HG03565 (cell line): ENCODE data around the gene STAG3.

Experiments used
- ATAC-seq: cut with Tn5 transposase; IDR thresholded peaks from one replicate; pipeline ENCODE4 v1.9.1; 2021; ENCODE audit warnings: mild to moderate bottlenecking, moderate library complexity; ENCODE audit not compliant: unreplicated experiment

STAG3 gene

GRCh38 chr7:100155553-100156317, 22.0 kb upstream of the STAG3 start:
- no peak for ATAC-seq

GRCh38 chr7:100156331-100157068, 21.2 kb upstream of the STAG3 start:
- ATAC-seq = no peak

- ATAC-seq = no peak
Measured at GRCh38 chr7:100157069-100157333, 20.7 kb upstream of the STAG3 start.

DNA sequence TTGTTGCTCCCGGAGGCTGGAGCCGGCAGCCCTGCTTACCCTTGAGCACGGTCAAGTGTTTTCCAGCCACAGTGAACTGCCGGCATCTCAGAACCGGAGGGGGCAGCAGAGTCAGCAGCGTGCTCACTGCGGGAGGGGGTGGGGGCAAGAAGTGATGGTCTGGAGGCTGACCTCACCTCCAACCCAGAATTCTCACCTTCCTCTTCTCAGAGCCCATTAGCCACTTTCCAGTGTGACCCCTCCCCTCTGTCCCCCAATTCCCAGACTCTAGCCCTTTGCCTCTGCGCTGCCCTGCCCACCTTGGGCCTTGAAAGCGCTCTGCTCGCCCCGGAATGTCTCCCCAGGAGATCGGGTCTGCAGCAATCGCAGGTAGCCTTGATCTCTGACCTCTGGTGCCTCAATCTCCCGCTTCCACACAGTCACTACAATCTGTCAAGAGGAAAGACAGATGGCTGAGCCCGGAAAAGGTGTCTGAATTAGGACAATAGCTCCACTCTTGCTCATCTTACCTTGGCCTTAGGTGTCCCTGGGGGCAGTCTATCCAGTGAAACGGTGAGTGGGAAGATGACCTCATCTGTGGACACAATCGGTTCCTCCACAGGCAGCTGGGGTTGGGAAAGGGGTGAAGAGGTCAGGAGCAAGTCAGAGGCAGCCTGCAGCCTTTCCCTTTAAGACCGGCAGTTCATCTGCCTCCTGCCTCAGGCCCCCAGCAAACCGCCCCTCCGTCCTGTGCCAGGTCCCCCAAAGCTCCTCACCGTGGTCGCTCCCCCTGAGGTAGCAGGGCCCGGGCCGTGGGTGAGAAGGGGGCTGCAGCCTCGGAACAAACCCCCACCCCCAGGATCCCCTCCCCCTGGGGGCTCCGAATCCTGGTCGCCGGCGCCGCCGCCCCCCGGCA, 20.1 kb upstream of the STAG3 start:
- ATAC-seq = no peak

DNA sequence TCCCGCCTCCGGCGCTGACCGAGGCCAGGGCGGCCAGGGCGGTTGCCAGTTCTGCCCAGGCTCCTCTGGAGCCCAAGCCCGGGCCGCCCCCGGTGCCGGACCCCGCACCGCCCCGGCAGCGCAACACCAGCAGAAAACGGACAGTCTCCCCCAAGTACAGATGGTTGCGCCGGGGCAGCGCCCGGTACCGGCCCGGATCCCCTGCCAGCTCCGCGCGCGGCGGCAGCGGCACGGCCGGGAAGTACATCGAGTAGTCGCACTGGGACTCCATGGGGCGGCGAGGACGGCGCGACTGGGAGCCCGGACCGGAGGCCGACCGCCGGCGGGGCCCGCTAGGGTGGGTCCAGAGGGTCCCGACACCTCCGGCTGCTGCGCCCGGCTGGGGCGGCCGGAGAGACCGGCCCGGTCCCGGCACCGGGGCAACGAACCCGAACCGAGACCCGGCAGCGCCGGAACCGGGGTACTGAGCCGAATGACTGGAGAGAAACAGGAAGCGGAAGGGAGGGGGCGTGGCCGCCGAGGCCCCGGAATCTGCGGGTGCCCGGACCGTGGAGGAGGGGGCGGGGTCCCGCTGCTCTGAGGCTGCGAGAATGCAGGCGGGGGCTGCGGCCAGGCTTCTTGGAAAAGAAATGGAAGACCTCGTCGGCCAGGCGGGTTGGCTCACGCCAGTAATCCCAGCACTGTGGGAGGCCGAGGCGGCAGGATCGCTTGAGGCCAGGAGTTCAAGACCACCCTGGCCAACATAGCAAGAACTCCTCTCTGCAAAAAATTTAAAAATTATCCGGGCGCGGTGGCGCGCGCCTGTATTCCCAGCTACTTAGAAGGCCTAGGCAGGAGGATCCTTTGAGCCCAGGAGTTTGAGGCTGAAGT, 19.3 kb upstream of the STAG3 start, which contains the start of gene TRAPPC14:
TSS of gene TRAPPC14 (minus strand) at position 495 of the 870 bp plus-strand sequence. CDS start at position 271, 224 bp downstream.
- ATAC-seq = peak; percentile 49

- no peak for ATAC-seq
Measured at GRCh38 chr7:100159099-100159623, 18.6 kb upstream of the STAG3 start.

GRCh38 chr7:100160067-100160466, 17.7 kb upstream of the STAG3 start:
- no peak for ATAC-seq

DNA sequence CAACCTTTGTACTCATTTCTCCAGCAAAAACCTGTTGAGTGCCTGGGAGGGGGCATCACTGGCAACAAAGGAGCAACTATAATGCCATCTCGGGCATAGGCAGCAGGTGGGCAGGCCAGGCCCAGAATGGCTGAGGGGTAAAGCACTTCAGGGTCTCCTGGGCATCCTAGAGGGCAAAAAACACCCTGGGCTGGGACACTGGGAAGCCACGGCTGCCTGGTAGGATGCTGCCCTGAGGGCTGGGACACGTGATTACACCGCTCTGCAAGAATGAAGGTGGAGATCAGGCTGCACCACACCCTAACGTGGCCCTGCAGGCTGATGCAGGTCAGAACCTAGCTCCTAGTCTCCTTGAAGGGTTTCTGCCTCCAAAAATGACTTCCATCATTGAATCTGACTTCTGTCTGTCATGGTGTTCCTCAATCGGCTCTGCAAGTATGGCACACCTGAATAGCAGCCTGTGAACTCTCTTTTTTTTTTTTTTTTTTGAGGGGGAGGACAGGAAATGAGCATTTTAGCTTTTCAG, 14.6 kb upstream of the STAG3 start:
- no peak for ATAC-seq

DNA sequence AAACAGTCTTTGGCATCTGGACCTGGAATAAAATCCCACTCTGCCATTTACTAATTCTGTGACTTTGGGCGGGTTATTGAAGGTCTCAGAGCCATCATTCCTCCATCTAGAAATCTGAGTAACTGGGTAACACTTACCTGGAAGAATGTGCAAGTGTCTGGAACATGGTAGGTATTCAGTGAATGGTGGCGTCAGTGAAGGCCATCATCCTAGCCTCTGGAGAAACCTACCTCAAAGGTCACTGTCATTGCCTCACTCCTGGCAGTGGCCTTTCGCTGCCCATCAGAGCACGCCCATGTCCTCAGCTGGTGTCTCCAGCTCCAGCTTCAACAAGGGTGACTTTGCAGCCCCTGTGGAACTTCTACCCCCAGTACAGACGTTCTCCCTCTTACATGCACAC, 13.8 kb upstream of the STAG3 start:
- ATAC-seq = no peak

GRCh38 chr7:100166317-100166940, 11.3 kb upstream of the STAG3 start:
- no peak for ATAC-seq

DNA sequence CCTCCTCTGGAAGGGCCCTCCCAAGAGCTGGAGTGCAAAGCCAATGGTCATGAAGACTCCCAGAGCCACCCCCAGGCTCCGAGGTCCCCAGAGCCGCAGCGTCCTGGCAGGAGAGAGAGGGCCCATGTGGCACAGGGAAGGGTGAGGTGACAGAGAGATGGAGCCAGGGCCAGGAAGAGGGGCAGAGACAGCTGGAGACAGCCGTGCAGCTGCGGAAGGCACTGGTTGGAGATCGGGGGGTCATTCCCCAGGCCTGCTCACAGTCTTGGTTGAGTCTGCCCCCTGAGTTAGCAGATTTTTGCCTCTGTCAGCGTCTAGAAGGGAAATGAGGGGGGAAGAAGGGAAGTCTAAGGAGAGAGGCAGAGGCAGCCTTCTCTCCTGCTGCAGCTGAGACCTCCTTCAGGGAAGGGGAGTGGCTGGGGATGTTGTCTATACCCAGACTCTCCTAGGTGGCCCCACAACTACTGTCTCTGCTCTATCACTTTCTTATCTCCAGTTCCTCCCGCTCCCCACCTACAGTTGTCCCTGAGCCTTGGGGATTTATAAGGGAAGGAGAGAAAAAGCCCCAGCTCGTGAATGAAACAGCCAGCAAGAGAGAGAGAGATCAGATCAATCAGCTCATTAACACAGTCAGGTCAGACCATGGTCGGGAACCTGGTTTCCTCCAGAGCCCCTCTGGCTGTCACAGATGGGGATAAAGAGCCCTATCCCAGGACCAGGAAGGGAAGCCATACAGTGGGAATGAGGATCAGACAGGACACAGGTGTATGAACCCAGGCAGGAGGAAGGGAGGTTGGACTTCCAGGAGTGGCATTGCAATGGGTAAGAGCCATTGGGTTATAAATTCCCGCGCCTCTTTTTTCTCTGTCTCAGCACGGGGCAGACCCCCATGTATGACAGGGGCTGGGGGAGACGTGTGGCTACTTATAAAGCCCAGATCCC, 10.5 kb upstream of the STAG3 start:
- no peak for ATAC-seq

DNA sequence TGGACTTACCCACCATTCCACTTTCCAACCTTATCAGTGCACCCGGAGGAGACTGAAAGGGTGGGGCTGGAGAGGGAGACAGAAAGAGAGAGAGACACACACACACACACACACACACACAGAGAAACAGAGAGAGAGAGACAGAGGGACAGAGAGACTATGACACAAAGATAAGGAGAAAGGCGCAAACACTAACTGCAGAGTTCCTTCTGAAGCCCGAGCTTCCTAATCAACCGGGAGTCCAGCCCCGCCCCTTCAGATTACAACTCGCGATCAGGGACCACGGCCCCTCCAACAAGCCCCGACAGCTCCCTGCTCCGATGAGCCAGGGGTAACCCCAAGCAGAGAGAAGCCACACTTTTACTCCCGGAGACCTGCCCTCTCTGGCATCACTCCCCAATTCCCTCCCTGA, 9.8 kb upstream of the STAG3 start:
- ATAC-seq = no peak

- ATAC-seq = no peak
Measured at GRCh38 chr7:100169147-100169850, 8.4 kb upstream of the STAG3 start.

DNA sequence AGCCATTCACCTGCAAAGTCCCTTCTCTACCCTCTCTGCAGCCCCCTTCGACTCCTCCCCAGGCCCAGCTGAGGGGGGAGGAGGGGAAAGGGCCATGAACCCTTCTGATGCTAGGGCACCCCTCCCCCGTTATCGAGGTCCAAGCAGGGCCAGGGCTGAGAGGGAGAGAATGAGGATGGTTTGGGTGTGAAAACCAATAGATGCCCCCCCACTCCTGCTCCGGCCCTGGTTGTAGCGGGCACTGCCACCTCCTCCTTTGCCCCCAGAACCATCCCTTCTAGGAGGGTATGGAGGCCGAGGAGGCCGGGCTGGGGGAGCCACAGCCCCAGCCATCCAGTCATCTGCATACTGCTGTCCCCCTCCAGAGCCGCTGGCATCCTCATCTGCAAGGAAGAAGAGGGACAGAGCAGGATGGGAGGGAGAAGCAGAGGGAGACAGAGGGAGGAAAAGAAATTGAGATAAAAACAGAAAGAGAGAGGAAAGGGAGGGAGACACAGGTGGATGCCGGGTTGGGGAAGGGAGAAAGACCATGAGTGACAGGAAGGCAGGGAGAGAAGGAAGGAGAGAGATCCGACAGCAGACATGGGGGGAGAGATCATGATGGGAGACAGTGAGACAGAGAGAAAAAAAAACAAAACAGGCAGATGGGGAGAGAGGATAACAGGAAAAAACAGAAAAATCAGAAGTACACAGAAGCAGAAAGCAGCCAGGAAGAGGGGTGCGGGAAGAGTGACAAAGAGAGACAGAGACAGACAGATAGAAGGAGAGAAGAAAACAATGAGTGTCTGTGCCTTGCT, 7.4 kb upstream of the STAG3 start:
- no peak for ATAC-seq

DNA sequence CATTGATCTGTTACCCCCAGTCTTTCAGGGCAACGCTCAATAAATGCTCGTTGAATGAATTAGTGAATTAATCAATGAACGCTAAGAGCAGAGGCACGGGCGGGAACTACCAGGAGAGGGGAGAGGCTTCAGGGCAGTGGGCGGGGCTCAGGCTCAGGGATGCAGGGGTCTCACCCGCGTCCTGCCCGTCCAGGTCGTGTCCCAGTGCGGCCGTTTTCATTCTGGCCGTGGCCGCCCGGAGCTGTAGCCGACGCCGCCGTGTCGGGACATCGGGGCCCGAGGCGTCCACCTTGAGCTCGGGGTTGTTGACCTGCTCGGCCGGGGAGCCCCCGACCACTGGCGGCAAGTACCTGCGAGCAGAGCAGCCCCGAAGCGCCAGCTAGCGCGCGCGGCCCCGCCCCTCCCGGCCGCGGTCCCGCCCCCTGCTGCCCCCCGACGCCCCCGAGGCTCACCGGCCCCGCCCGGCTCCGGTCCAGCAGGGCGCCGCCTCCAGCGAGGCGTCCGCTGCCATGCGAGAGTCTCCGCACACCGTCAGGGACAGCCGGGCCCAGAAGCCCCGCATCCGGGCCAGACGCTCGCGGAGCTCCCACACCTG, 6.5 kb upstream of the STAG3 start:
- ATAC-seq = no peak

DNA sequence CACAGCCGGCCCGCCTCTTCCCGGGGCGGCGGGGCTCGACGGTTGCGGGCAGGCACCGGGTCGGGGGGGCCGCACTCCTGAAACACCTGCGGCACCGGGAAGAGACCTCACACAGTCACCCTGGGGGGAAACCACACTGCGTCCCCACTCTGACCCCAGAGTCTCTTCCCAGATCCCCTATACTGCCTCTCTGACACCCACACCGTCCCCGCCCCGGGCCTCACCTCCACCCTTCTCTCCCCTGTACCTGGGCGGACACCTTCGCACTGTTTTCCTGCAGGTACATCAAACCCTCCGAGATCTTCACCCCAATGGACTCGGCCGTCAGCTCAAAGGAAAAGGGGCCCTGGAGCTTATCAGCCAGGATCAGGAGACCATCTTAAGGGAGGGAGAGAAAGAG, 5.9 kb upstream of the STAG3 start:
- no peak for ATAC-seq
